HFF-Myc (cell line): ENCODE data around the gene MRPL28.
"Not testable (repeated sequence)": the region's sequence is repeated elsewhere in the genome, so short reads cannot be mapped to it uniquely, and the experiment has no call there.

Experiments used
- DNase-seq: peaks from one replicate; pipeline ENCODE4 v3.0.0-alpha.2; 2011; ENCODE audit warnings: low read depth; ENCODE audit errors: extremely low read depth
- H3K4me3 ChIP-seq: replicated peaks from 2 replicates; pipeline ENCODE4 v1.5.1; 2011; ENCODE audit warnings: low read depth, mild to moderate bottlenecking, control low read depth, low read length
- TF ChIP-seq, protein P1 (sequence below): IDR thresholded peaks from 2 replicates; pipeline ENCODE4 v1.5.1; 2012; ENCODE audit warnings: mild to moderate bottlenecking, low read depth, low read length, control low read depth; ENCODE audit errors: missing control alignments

Gene MRPL28

DNA sequence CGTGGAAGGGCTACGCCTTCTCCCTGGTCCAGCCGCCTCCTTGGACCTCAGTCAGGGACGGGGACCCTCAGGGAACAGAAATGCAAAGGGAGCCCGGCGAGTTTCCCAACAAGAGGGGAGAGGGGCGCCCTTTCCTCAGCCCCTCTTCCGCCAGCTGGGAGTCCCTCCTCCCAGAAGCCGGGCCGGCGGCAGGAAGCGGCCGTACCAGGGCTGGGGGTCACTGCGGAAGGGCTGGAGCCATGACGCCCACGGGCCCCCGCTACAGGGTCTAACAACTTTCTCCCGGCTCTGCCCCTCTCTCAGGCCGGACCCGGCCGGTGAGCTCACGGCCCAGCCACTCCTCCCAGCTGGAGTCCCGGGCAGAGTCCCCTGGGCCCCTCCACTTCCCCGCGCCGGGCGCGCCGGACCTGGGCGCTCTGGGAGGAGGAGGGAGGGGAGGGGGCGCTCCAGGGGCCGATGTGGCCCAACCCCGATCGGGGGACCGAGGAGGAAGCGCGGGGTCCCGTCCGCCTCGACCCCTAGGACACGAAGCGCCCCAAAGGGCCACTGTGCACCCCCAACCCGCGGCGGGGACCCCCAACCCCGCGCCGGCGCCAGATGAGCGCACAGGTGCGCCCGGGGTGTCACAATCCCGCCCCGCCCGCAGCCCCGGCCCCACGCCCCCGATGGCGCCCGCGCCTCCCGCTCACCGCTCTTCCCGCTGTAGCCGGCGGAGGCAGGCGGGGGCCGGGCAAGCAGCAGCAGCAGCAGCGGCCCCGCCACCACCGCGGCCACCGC, 10.9 kb upstream of the MRPL28 start:
- TF ChIP-seq, protein P1, sequence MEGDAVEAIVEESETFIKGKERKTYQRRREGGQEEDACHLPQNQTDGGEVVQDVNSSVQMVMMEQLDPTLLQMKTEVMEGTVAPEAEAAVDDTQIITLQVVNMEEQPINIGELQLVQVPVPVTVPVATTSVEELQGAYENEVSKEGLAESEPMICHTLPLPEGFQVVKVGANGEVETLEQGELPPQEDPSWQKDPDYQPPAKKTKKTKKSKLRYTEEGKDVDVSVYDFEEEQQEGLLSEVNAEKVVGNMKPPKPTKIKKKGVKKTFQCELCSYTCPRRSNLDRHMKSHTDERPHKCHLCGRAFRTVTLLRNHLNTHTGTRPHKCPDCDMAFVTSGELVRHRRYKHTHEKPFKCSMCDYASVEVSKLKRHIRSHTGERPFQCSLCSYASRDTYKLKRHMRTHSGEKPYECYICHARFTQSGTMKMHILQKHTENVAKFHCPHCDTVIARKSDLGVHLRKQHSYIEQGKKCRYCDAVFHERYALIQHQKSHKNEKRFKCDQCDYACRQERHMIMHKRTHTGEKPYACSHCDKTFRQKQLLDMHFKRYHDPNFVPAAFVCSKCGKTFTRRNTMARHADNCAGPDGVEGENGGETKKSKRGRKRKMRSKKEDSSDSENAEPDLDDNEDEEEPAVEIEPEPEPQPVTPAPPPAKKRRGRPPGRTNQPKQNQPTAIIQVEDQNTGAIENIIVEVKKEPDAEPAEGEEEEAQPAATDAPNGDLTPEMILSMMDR: no peak
- no peak for DNase-seq
- peak overlapping the region; percentile 77 for H3K4me3 ChIP-seq

DNA sequence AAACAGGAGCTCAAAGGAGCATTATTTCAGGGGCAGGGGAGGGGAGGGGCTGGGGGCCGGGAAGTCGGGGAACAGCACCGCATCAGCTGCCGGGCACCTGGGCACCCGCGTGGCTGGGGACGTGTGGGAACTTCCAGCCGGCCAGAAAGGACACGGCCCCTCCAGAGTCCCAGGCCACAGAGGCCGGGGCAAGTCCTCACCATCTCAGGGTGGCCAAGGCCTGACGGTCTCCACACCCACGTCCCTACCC, 10.3 kb upstream of the MRPL28 start:
- TF ChIP-seq, protein P1: no peak
- peak overlapping the region; percentile 77 for H3K4me3 ChIP-seq
- DNase-seq: no peak

DNA sequence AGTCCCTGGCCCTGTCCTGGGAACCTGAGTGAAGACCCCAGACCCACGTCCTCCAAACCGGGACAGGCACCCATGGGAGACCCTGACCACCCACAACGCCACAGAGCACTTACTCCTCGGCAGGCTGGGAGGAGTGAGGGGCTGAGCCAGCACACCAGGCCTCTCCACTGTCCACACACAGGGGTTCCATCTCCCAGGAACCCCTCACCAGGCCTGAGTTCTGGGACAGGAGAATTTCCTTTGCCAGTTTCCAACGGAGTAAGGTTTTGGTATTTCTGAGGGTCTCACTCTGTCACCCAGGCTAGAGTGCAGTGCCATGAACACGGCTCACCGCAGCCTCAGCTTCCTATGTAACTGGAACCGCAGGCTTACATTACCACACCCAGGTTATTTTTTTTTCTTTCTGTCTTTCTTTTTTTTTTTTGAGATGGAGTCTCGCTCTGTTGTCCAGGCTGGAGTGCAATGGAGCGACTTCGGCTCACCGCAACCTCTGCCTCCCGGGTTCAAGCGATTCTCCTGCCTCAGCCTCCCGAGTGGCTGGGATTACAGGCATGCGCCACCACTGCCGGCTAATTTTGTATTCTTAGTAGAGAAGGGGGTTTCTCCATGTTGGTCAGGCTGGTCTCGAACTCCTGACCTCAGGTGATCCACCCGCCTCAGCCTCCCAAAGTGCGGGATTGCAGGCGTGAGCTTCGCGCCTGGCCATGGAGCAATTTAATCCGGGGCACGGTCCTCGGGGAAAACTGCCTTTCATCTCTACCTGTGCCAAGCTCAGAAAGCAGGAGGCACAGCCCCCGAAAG, 9.8 kb upstream of the MRPL28 start:
- DNase-seq: no peak
- peak overlapping the region; percentile 77 for H3K4me3 ChIP-seq
- TF ChIP-seq, protein P1: no peak

DNA sequence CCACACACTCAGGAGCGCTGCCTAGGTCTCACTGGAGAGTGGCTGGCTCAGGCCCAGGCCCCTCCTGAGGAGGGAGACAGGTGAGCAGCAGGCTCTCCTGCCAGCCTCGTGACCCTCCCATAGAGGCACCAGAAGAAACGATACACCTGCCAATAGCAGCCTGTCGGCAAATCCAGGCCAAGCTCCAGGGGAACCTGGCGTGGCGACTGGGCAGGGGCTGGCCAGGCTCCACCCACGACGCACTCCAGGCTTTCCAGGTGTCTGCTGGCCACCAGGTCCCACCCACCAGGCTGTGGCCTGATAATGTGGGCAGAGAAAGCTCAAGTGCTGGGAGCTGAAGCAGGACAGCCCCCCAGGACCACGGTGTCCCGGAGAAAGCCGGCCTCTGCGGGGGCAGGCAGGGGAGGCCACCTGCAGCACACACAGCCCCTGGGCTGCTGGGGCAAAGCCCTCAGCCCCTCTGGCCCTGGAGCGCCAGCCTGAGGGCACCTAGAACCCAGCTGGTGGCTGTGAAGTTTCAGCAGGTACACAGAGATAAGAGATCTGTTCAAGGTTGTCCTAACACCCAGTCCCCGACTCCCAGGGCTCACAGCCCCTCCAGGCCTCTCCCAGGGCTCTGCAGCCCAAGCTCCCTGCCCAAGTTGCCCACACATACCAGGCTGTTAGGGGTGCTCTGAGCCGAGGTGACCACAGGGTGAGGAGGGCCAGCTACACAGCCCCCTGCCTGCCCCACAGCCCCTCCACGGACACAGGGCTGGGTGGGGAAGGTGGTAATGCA, 9.0 kb upstream of the MRPL28 start:
- DNase-seq: no peak
- TF ChIP-seq, protein P1: no peak
- H3K4me3 ChIP-seq: no peak overlapping the region

DNA sequence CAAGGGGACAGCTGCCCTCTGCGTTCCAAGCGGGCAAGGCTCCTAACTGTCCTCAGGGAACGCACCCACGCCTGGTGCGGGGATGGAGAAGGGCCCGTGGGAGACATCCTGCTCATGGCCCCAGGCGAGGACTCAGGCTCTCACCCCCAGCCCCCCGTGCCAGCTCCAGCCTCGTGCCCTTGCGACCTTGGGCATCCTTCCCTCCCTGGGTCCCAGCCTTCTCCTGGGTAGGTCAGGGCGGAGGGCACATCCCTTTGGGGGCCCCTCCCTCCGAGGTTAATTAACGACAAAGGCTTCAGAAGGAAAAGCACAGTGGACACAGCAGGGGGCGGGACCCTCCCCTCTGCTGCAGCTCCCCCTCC, 8.5 kb upstream of the MRPL28 start:
- TF ChIP-seq, protein P1: no peak
- no peak for DNase-seq
- H3K4me3 ChIP-seq: no peak overlapping the region

DNA sequence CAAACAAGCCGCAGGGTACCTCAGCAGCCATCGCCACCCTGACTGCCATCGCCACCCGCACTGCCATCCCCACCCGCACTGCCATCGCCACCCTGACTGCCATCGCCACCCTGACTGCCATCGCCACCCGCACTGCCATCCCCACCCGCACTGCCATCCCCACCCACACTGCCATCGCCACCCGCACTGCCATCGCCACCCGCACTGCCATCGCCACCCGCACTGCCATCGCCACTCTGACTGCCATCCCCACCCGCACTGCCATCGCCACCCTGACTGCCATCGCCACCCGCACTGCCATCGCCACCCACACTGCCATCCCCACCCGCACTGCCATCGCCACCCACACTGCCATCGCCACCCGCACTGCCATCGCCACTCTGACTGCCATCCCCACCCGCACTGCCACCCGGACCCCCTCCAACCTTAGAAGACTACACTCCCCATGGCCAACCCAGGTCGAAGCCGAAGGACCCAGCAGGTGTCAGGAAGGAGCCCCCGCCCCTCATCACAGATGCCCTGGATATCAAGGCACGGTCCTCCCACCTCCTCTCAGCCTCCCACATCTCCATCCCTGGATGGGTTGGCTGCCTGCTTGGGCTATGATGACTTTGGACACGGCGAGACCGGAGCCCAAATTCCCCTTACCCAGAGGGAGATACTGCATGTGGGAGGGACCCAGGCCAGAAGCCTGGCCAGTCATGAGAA, 7.9 kb upstream of the MRPL28 start:
- H3K4me3 ChIP-seq, DNase-seq: not testable (repeated sequence)
